Measurements from ENCODE around the gene MEIG1.
"Not testable (repeated sequence)": the region's sequence is repeated elsewhere in the genome, so short reads cannot be mapped to it uniquely, and the experiment has no call there.

The MEIG1 gene

GRCh38 chr10:14954934-14955333 lies 4.3 kb upstream of the MEIG1 start:
- no peak for DNase-seq (ENCODE audit: low read depth)
- no peak overlapping the region for H3K4me3 ChIP-seq (ENCODE audit: low read length)
- TF ChIP-seq, protein P1, sequence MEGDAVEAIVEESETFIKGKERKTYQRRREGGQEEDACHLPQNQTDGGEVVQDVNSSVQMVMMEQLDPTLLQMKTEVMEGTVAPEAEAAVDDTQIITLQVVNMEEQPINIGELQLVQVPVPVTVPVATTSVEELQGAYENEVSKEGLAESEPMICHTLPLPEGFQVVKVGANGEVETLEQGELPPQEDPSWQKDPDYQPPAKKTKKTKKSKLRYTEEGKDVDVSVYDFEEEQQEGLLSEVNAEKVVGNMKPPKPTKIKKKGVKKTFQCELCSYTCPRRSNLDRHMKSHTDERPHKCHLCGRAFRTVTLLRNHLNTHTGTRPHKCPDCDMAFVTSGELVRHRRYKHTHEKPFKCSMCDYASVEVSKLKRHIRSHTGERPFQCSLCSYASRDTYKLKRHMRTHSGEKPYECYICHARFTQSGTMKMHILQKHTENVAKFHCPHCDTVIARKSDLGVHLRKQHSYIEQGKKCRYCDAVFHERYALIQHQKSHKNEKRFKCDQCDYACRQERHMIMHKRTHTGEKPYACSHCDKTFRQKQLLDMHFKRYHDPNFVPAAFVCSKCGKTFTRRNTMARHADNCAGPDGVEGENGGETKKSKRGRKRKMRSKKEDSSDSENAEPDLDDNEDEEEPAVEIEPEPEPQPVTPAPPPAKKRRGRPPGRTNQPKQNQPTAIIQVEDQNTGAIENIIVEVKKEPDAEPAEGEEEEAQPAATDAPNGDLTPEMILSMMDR (conservative IDR thresholded peaks at IDR 0.05; ENCODE audit: low read length): no peak

- H3K4me3 ChIP-seq (ENCODE audit: low read length): peak overlapping the region; percentile 80
- DNase-seq (ENCODE audit: low read depth): no peak
- TF ChIP-seq, protein P1 (conservative IDR thresholded peaks at IDR 0.05; ENCODE audit: low read length): no peak
Measured at GRCh38 chr10:14958872-14959220, 342 bp upstream of the MEIG1 start.

- TF ChIP-seq, protein P1 (conservative IDR thresholded peaks at IDR 0.05; ENCODE audit: low read length): no peak
- no peak overlapping the region for H3K4me3 ChIP-seq (ENCODE audit: low read length)
- DNase-seq (ENCODE audit: low read depth): no peak
Measured at GRCh38 chr10:14967897-14968296, 8.7 kb downstream of the MEIG1 start.

DNA sequence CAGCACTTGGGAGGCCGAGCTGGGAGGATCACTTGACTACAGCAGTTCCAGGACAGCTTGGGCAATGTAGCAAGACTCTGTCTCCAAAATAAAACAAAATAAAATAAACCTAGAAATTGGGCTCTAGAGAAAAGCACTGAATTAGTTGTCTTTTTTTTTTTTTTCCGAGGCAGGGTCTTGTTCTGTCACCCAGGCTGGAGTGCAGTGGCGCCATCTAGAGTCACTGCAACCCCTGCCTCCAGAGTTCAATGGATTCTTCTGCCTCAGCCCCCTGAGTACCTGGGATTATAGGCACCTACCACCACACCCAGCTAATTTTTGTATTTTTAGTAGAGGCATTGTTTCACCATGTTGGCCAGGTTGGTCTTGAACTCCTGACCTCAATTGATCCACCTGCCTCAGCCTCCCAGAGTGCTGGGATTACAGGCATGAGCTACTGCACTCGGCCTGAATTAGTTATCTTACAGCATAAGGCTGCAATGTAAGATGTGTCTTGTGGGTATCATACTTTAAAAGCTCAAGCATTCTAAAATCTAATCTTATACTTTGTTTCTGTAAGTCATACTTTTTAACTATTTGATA lies 12.8 kb downstream of the MEIG1 start:
- H3K4me3 ChIP-seq (ENCODE audit: low read length): no peak overlapping the region
- DNase-seq (ENCODE audit: low read depth): no peak
- TF ChIP-seq, protein P1 (conservative IDR thresholded peaks at IDR 0.05; ENCODE audit: low read length): peak; percentile 45

GRCh38 chr10:14974153-14974998 lies 15.2 kb downstream of the MEIG1 start:
- H3K4me3 ChIP-seq (ENCODE audit: low read length); DNase-seq (ENCODE audit: low read depth): not testable (repeated sequence)

DNA sequence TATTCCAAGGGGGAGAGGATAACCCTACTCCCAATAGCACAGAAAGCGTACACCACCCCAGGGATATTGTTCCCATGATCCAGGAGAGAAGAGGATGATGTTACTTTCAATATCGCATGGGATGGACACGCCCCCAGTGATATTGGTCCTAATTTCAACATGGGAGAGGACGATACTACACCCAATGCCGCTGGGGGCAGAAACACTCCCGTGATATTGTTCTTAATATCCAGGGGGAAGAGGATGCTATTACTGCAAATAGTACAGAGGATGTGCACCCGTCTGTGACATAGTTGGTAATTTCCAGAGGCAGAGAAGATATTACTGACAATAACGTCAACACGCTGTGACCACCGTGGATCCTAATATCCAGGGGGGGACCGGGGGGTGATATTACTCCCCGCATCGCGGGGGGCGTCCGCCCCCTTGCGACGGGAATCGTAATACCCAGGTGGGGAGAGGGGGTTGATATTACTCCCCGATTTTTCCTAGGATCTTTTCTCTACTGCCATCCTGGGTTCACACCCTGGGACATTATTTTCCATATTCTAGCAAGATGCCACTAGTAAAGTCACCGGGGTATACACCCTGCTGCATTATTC lies 16.6 kb downstream of the MEIG1 start:
- H3K4me3 ChIP-seq (ENCODE audit: low read length): no peak overlapping the region; the same call in 1 of the 2 replicates
- no peak for DNase-seq (ENCODE audit: low read depth)
- TF ChIP-seq, protein P1 (conservative IDR thresholded peaks at IDR 0.05; ENCODE audit: low read length): peak; percentile 5; the same call in 1 of the 2 replicates

GRCh38 chr10:14982744-14983143 lies 23.6 kb downstream of the MEIG1 start:
- H3K4me3 ChIP-seq (ENCODE audit: low read length): no peak overlapping the region
- no peak for DNase-seq (ENCODE audit: low read depth)
- TF ChIP-seq, protein P1 (conservative IDR thresholded peaks at IDR 0.05; ENCODE audit: low read length): no peak

DNA sequence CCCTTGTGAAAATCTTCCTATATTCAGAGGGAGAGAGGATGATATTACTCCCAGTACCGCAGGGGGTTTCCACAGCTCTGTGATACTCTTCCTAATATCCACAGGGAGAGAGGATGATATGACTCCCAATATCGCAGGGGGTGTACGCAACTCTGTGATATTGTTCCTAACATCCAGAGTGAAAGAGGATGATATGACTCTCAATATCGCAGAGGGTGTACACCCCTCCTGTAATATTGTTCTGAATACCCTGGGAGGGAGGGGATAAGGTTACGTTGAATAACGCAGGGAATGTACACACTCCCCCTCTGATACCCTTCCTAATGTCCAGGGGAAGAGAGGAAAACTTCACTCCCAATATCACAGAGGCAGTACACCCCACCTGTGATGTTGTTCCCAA lies 30.4 kb downstream of the MEIG1 start:
- not testable (repeated sequence) for DNase-seq (ENCODE audit: low read depth); H3K4me3 ChIP-seq (ENCODE audit: low read length)

DNA sequence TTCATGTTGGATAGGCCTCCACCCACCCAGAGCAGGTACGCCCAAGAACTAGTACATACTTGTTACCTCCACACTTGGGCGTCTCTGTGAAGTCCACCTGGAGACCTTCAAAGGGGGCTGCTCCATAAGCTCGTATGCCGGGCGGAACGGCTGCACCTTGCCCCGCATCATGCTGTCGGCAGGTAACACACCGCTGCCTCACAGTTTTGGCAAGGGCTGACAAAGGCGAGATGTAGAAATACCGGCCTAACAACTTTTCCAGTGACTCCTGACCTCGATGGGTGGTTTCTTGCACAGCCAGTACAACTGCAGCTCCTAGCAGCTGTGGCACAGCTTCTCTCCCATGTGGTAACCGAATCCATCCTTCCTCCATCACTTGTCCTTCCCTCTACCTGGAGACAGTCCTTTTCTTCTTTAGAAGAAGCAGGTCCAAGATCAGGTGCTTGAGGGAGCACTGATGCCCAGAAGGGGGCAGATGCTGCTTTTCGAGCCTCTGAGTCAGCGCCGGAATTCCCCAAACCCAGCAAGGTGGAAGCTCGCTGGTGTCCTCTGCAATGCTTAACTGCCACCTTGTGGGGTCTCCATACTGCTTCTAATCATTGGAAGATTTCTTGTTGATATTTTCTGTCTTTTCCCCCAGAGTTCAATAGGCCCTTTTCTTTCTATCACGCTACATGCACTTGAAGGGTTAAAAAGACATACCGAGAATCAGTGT lies 32.0 kb downstream of the MEIG1 start:
- H3K4me3 ChIP-seq (ENCODE audit: low read length); DNase-seq (ENCODE audit: low read depth): not testable (repeated sequence)

GRCh38 chr10:14992336-14992735 lies 33.1 kb downstream of the MEIG1 start:
- not testable (repeated sequence) for H3K4me3 ChIP-seq (ENCODE audit: low read length); DNase-seq (ENCODE audit: low read depth)

All from AG10803 (cell line).